ENCODE results near the gene GINS2.

DNA sequence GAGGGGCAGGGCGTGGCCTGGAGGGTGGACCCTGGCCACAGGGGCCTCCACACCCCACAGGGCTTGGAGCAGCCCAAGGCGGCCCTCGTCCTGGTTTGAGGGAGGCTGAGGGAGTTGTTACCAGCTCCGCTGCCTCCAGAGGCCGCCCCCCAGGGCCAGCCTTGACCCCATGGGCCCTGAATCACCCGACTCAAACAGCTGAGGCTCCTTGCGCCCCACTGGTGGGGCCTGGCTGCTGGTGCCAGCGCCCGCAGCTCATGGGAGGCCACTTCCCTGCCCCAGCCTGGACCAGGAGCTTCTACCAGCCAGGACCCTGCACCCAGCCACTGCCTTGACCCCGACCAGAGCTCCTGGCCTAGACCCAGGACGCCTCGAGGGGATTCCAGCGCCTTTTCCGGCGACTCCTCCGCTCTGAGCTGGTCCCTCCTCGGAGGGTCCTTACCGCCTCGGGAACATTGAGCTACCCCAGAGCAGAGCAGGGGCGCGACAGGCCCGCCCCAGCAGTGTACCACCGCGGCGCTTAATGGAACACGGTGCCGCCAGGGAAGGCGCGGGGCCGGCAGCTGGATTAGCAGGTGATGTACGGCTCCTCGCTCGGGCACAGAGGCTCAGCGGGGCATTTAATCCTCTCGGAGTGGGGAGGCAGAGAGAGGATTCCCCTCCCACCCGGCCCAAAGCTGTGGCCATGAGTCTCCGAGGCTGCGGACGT lies 38.5 kb downstream of the GINS2 start:
- TF ChIP-seq, protein P1, sequence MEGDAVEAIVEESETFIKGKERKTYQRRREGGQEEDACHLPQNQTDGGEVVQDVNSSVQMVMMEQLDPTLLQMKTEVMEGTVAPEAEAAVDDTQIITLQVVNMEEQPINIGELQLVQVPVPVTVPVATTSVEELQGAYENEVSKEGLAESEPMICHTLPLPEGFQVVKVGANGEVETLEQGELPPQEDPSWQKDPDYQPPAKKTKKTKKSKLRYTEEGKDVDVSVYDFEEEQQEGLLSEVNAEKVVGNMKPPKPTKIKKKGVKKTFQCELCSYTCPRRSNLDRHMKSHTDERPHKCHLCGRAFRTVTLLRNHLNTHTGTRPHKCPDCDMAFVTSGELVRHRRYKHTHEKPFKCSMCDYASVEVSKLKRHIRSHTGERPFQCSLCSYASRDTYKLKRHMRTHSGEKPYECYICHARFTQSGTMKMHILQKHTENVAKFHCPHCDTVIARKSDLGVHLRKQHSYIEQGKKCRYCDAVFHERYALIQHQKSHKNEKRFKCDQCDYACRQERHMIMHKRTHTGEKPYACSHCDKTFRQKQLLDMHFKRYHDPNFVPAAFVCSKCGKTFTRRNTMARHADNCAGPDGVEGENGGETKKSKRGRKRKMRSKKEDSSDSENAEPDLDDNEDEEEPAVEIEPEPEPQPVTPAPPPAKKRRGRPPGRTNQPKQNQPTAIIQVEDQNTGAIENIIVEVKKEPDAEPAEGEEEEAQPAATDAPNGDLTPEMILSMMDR (IDR thresholded peaks at IDR 0.05) = no peak
- TF ChIP-seq EP300 (IDR thresholded peaks at IDR 0.05; ENCODE audit: low read depth) (no peak), POLR2AphosphoS5 (IDR thresholded peaks at IDR 0.05) (no peak)

Data from transverse colon (tissue), 4 donors.